Spinal cord (tissue), 10 donors: ENCODE data around the gene CCDC39. TPM values are rescaled to one million over a fixed set of nuclear protein-coding genes. Genes with fewer than 3 reads are reported as not detected.

Experiments
- DNase-seq, 6 donors: peaks; one replicate each; pipeline versions ENCODE4 v3.0.0 to v3.0.0-alpha.2; 2013 to 2015; ENCODE audit warnings: low spot score in 6 of 6, low read depth in 4 of 6
- H3K27ac ChIP-seq: one replicate; pipeline ENCODE4 v1.5.1; 2013; ENCODE audit warnings: low read depth, low read length, control low read depth
- H3K27me3 ChIP-seq: one replicate; pipeline ENCODE4 v1.6.1; 2013; ENCODE audit warnings: low read length; ENCODE audit not compliant: control insufficient read depth, insufficient read depth
- H3K36me3 ChIP-seq: one replicate; pipeline ENCODE4 v1.6.1; 2013; ENCODE audit warnings: low read length; ENCODE audit not compliant: control insufficient read depth, insufficient read depth
- H3K4me1 ChIP-seq: one replicate; pipeline ENCODE4 v1.6.1; 2013; ENCODE audit warnings: low read length; ENCODE audit not compliant: control insufficient read depth, insufficient read depth
- H3K4me3 ChIP-seq: one replicate; pipeline ENCODE4 v1.5.1; 2013; ENCODE audit warnings: low read depth, low read length, control low read depth
- H3K9me3 ChIP-seq: one replicate; pipeline ENCODE4 v1.6.1; 2013; ENCODE audit warnings: low read length; ENCODE audit not compliant: control insufficient read depth, insufficient read depth
- whole genome bisulfite sequencing: methylation state at CpG from one replicate; pipeline ENCODE4 v1.1.5; 2013; ENCODE audit warnings: missing lambda C conversion rate; ENCODE audit not compliant: insufficient coverage; 5-methylcytosine and 5-hydroxymethylcytosine counted together
- polyA plus RNA-seq, 2 donors: library from polyadenylated mRNA; unstranded; fragments of 120-200 nt; gene quantifications; one replicate each; pipeline ENCODE4 v1.2.1, GENCODE V29; 2013; ENCODE audit not compliant: insufficient read length in 2 of 2
- total RNA-seq, 2 donors: library from RNA; depleted of rRNA in 1 of 2; stranded (reverse); fragments of 120-200 nt in 1 of 2; fragments of >200 nt in 1 of 2; gene quantifications; one replicate each; pipeline versions ENCODE4 v1.2.3 to v1.2.4, GENCODE V29; 2013 to 2014
- donor health status: healthy.

CCDC39 gene
- total and polyA plus RNA-seq, 4 donors = 2.2 to 8.4 (median 6.7) TPM

GRCh38 chr3:180690061-180690460 lies 10.8 kb upstream of the CCDC39 start:
- peak in 2 of 6 donors; percentile 39 to 64 for DNase-seq
- no CpG with 5 or more reads among the region's 1 CpG for WGBS
- no peaks in the 10 kb centered on the region for H3K27me3 ChIP-seq
- no peaks in the 10 kb centered on the region for H3K36me3 ChIP-seq
- no peak overlapping the region for H3K27ac ChIP-seq
- no peaks in the 10 kb centered on the region for H3K4me1 ChIP-seq
- no peak overlapping the region for H3K4me3 ChIP-seq
- no peaks in the 10 kb centered on the region for H3K9me3 ChIP-seq

GRCh38 chr3:180684807-180685206 lies 5.5 kb upstream of the CCDC39 start:
- Histone ChIP-seq H3K4me3 (no peak overlapping the region), H3K36me3 (no peaks in the 10 kb centered on the region), H3K27me3 (peaks cover 3% of the 10 kb centered on the region), H3K4me1 (peaks cover 6% of the 10 kb centered on the region), H3K9me3 (no peaks in the 10 kb centered on the region), H3K27ac (no peak overlapping the region)
- WGBS = 25% methylated on average over 3 of the region's 3 CpGs
- peak in 1 of 6 donors; percentile 3 for DNase-seq

GRCh38 chr3:180683816-180684215 lies 4.5 kb upstream of the CCDC39 start:
- no peaks in the 10 kb centered on the region for H3K36me3 ChIP-seq
- no peaks in the 10 kb centered on the region for H3K9me3 ChIP-seq
- no peak overlapping the region for H3K4me3 ChIP-seq
- peaks cover 16% of the 10 kb centered on the region for H3K4me1 ChIP-seq
- 87% methylated on average over 2 of the region's 2 CpGs for WGBS
- DNase-seq = no peak
- peaks cover 12% of the 10 kb centered on the region for H3K27me3 ChIP-seq
- no peak overlapping the region for H3K27ac ChIP-seq

GRCh38 chr3:180680097-180680430 lies 775 bp upstream of the CCDC39 start:
- peak overlapping the region; percentile 52 for H3K27ac ChIP-seq

GRCh38 chr3:180678231-180678630 lies 1.1 kb downstream of the CCDC39 start:
- Histone ChIP-seq H3K36me3 (no peaks in the 10 kb centered on the region), H3K9me3 (no peaks in the 10 kb centered on the region), H3K27ac (no peak overlapping the region), H3K4me1 (peaks cover 13% of the 10 kb centered on the region), H3K4me3 (no peak overlapping the region), H3K27me3 (peaks cover 14% of the 10 kb centered on the region)
- 25% methylated on average over 4 of the region's 8 CpGs for WGBS
- no peak for DNase-seq

More at GRCh38 chr3:180680097-180680430, 775 bp upstream of the CCDC39 start:
- Histone ChIP-seq H3K4me3 (peak overlapping the region; percentile 81), H3K27me3 (peaks cover 14% of the 10 kb centered on the region), H3K9me3 (no peaks in the 10 kb centered on the region), H3K36me3 (no peaks in the 10 kb centered on the region), H3K4me1 (peaks cover 17% of the 10 kb centered on the region)
- DNase-seq = peak in 4 of 6 donors; percentile 24 to 82 (median 44)
- WGBS = no CpG with 5 or more reads among the region's 7 CpGs

- H3K9me3 ChIP-seq = no peaks in the 10 kb centered on the region
- no peaks in the 10 kb centered on the region for H3K27me3 ChIP-seq
- WGBS = no CpG with 5 or more reads among the region's 2 CpGs
- no peaks in the 10 kb centered on the region for H3K36me3 ChIP-seq
- no peak for DNase-seq
- H3K4me3 ChIP-seq = no peak overlapping the region
- no peaks in the 10 kb centered on the region for H3K4me1 ChIP-seq
- no peak overlapping the region for H3K27ac ChIP-seq
Observed at GRCh38 chr3:180661444-180661843, 17.8 kb downstream of the CCDC39 start.

- Histone ChIP-seq H3K4me1 (no peaks in the 10 kb centered on the region), H3K9me3 (no peaks in the 10 kb centered on the region), H3K4me3 (no peak overlapping the region), H3K27ac (no peak overlapping the region), H3K36me3 (no peaks in the 10 kb centered on the region), H3K27me3 (no peaks in the 10 kb centered on the region)
- DNase-seq = no peak
- WGBS = 29% methylated on average over 1 of the region's 4 CpGs
Observed at GRCh38 chr3:180657094-180657493, 22.2 kb downstream of the CCDC39 start.

- Histone ChIP-seq H3K27ac (no peak overlapping the region), H3K9me3 (no peaks in the 10 kb centered on the region), H3K4me3 (no peak overlapping the region), H3K27me3 (no peaks in the 10 kb centered on the region), H3K36me3 (no peaks in the 10 kb centered on the region), H3K4me1 (no peaks in the 10 kb centered on the region)
- WGBS = 20% methylated on average over 3 of the region's 4 CpGs
- no peak for DNase-seq
Observed at GRCh38 chr3:180656406-180656805, 22.9 kb downstream of the CCDC39 start.

GRCh38 chr3:180646187-180646790 lies 33.0 kb downstream of the CCDC39 start:
- WGBS = no CpG with 5 or more reads among the region's 1 CpG
- DNase-seq = no peak
- Histone ChIP-seq H3K27me3 (no peaks in the 10 kb centered on the region), H3K4me1 (no peaks in the 10 kb centered on the region), H3K9me3 (no peaks in the 10 kb centered on the region), H3K36me3 (no peaks in the 10 kb centered on the region), H3K27ac (no peak overlapping the region), H3K4me3 (no peak overlapping the region)

GRCh38 chr3:180640987-180641386 lies 38.3 kb downstream of the CCDC39 start:
- no peak overlapping the region for H3K27ac ChIP-seq
- H3K4me3 ChIP-seq = no peak overlapping the region
- no peaks in the 10 kb centered on the region for H3K27me3 ChIP-seq
- H3K4me1 ChIP-seq = no peaks in the 10 kb centered on the region
- H3K9me3 ChIP-seq = no peaks in the 10 kb centered on the region
- DNase-seq = no peak
- H3K36me3 ChIP-seq = no peaks in the 10 kb centered on the region
